Measurements from ENCODE around the gene TMEM97.

The TMEM97 gene

DNA sequence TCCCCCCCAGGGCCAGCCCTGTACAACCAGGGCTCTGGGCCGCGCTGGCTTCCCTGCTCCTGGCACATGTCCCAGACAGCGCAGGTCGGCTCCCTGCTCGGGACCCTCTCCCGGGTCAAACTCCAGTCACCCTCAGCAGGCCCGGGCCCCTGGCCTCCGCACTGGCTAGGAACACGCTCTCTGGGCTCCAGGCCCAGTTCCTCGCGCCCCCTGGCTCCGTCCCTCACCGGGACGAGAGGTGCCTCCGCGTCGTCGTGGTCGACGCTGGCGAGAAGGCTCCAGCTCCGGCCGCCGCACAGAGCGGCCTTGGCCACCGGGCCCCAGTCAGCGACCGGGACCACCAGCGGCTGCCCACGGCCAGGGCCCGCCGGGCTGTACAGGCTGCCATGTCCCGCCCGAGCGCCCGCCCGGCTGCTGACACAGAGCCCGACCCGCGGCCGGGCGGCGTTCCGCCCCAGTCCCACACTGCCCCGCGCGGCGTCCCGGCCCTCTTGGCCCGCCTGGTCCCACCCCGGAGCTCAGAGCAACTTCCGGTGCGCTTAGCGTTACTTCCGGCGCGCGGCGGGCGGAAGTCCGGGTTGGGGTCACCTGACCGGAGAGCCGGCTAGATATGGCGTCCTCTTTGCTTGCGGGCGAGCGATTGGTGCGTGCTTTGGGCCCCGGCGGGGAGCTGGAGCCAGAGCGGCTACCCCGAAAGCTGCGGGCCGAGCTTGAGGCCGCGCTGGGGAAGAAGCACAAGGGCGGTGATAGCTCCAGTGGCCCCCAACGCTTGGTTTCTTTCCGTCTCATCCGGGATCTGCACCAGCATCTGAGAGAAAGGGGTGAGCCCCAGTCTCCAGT lies 38.3 kb downstream of the TMEM97 start, which contains the start of gene POLDIP2:
Gene POLDIP2 (minus strand): TSS at position 467 of the 840 bp plus-strand sequence. CDS start 79 bp downstream, at position 388.
- no peak for TF ChIP-seq CTCF (IDR thresholded peaks at IDR 0.05; ENCODE audit: borderline replicate concordance, control extremely low read depth, extremely low read depth, insufficient read depth, missing control alignments)
- peak; percentile 98 for DNase-seq (ENCODE audit: low spot score)
- in situ Hi-C loops (cut with MboI; ENCODE audit: low sequenced_read_pairs, unreplicated experiment): no loop called here

DNA sequence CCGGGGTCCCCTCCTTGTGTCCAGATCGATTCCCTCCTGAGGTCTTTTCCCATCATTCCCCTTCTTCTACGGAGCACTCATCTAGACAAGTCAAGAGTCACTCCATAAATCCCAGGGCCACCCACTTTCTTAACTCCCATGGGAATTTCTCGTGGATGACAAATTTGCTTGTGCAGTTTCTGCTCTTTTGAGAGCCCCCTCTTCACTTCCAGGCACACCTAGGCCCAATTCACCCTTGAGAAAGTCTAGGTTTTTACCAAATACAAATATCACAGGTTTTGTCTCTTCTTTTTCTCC lies 38.8 kb downstream of the TMEM97 start:
- no peak for DNase-seq (ENCODE audit: low spot score)

GRCh38 chr17:28363186-28363585 lies 44.2 kb downstream of the TMEM97 start:
- in situ Hi-C loops (cut with MboI; ENCODE audit: low sequenced_read_pairs, unreplicated experiment): no loop called here
- no peak for TF ChIP-seq CTCF (IDR thresholded peaks at IDR 0.05; ENCODE audit: borderline replicate concordance, control extremely low read depth, extremely low read depth, insufficient read depth, missing control alignments)
- DNase-seq (ENCODE audit: low spot score): no peak

More for the DNA sequence above, 38.8 kb downstream of the TMEM97 start:
- in situ Hi-C loops (cut with MboI; ENCODE audit: low sequenced_read_pairs, unreplicated experiment): no loop called here
- TF ChIP-seq CTCF (IDR thresholded peaks at IDR 0.05; ENCODE audit: borderline replicate concordance, control extremely low read depth, extremely low read depth, insufficient read depth, missing control alignments): no peak

DNA sequence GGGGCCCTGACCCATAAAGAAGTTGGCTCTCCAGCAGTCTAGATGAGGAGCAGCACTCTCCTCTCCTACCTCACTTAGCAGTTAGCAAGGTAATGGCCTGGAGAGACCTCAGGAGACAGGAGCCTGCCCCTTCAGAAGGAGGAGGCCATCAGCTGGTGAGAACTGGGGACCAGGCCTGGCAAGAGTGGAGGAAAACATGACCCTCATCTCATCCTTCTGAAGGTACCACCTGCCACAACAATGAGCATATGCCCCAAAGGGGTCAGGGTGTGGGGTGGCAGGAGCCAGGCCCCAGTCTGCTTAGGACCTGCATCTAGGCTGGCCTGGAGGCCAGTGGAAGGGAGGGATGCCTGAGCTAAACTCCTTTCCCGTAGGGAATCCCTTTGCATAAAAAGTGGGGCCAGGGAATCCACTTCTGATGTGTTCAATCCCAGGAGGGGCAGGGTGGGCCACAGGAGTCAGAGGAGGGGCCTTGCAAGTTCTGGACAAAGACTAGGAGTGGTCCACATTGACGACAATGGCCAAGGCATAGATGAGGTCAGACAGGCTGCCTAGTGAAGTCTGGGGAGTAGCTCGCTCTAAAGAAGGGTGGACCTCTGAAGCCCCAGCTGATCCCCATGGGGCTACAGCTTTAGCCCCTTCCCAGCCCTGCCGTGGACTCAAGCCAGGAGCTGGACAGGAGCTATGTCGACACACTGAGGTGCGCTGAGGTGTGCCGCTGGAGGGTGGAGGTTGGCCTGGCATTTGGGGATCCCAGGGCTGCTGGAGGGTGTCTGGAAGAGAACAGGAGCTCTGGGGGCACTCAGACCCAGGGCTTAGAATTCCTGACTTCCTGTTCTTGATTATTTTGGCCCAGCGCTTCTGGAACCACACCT lies 45.0 kb downstream of the TMEM97 start:
- TF ChIP-seq CTCF (IDR thresholded peaks at IDR 0.05; ENCODE audit: borderline replicate concordance, control extremely low read depth, extremely low read depth, insufficient read depth, missing control alignments): no peak
- in situ Hi-C loops (cut with MboI; ENCODE audit: low sequenced_read_pairs, unreplicated experiment): no loop called here
- no peak for DNase-seq (ENCODE audit: low spot score)

DNA sequence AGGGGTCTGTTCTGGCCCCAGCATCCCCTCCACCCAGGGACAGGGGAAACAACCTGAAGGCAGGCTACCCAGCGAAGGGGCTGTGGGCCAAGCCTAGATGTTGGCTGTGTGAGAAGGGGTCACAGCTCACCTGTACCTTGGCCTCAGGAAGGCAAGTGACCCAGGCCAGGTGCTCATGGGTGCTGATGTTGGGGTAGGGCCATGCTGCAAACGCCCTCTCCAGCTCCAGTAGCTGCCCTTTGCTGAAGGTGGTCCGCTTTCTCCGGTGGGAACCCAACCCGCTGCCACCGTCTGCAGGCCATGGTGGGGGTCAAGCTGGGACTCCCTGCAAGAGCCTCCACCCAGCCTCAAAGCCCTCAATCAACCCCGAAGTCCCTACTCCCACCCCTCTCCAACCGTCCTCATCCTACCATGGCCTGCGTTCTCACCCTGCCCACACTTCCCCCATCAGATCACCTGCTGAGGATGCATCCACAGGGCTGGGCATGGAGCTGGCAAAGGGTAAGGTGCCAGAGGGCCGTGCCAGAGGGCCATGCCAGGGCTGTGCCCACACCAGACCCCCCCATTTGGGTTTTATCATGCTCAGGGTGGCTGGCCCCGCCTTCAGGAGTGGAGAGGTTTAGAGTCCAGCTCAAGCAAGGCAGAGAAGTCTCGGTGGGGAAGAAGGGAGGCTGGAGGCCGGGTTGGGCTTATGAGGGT lies 45.8 kb downstream of the TMEM97 start, which contains the start of gene SEBOX:
Gene SEBOX (minus strand): TSS at position 535 of the 699 bp plus-strand sequence. CDS start 48 bp downstream, at position 487.
- no peak for DNase-seq (ENCODE audit: low spot score)
- TF ChIP-seq CTCF (IDR thresholded peaks at IDR 0.05; ENCODE audit: borderline replicate concordance, control extremely low read depth, extremely low read depth, insufficient read depth, missing control alignments): no peak
- in situ Hi-C loops (cut with MboI; ENCODE audit: low sequenced_read_pairs, unreplicated experiment): no loop called here

- TF ChIP-seq CTCF (IDR thresholded peaks at IDR 0.05; ENCODE audit: borderline replicate concordance, control extremely low read depth, extremely low read depth, insufficient read depth, missing control alignments): no peak
- in situ Hi-C loops (cut with MboI; ENCODE audit: low sequenced_read_pairs, unreplicated experiment): no loop called here
These were observed 46.5 kb downstream of the TMEM97 start for GRCh38 chr17:28365487-28365886.

More at GRCh38 chr17:28365487-28365886, 46.5 kb downstream of the TMEM97 start:
- no peak for DNase-seq (ENCODE audit: low spot score)
